ENCODE measurements around the gene RPLP2.

Gene RPLP2

GRCh38 chr11:862081-862661, 52.4 kb downstream of the RPLP2 start:
- H3K4me3 ChIP-seq (ENCODE audit: low read depth, low read length), result no peak overlapping the region

All from iPS-11a (cell line).